Hepatic stellate cell (primary cell): ENCODE data around the gene PLEKHM2.

Experiments used
- DNase-seq: peaks from one replicate; pipeline ENCODE4 v3.0.0; 2011; ENCODE audit warnings: low spot score

The PLEKHM2 gene

GRCh38 chr1:15760520-15761211 lies 76.5 kb downstream of the PLEKHM2 start:
- DNase-seq, result peak; percentile 95

DNA sequence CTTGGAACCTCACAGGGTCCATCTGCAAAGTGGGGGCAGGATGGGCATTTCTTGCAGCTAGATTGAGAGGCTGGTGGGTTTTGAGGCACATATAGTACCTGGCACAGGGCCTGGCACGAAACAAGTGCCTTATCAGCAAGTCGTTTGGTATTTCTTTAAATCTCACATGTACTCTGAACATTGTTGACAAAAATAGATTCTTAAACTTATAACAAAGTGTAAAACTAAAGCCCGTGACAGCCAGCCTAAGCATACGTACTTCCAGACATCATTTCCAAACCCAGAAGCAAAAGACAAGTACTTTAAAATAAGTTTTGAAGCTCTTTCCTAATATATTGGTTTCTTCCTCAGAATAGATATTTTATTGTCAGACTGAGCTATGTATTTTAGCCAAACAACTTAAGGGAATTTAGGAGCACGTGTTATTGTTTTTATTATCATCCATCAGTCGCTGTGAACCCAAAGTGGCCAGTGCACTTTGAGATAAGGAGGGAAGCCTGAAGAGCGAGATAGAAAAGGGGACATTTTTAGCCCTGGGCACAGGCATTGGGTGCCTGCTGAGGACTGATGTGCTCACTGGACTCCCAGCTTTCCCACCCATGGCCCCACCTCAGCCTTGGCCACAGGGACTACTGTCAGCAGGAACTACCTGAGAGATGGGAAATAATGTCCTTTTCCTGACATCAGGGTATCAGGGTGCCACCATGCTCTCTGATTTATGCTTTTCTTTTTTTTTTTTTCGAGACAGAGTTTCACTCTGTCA lies 77.4 kb downstream of the PLEKHM2 start:
- no peak for DNase-seq

GRCh38 chr1:15762546-15762945 lies 78.4 kb downstream of the PLEKHM2 start:
- no peak for DNase-seq

DNA sequence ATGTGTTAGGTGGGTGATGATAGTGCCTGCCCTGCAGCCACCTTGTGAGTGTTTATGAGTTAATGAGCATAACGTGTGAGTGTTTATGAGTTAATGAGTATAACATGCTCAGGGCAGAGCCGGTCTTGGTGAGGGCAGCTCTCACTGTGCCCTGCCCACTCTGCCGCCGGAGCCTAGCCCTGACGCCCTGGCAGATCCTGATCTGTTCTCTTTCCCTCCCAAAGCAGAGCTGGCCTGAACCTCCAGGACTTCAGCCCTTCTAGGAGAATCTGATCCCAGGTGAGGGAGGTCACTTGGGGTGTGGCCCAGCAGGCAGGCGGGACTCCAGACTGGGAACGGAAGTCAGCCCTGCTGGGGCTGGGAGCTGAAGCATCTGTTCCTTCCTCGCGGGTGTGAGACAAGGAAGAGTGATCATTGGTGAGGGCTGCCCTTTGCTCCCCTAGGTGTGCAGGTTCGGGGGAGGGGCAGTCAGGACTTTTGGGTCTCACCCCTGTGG lies 80.2 kb downstream of the PLEKHM2 start:
- DNase-seq, result no peak

DNA sequence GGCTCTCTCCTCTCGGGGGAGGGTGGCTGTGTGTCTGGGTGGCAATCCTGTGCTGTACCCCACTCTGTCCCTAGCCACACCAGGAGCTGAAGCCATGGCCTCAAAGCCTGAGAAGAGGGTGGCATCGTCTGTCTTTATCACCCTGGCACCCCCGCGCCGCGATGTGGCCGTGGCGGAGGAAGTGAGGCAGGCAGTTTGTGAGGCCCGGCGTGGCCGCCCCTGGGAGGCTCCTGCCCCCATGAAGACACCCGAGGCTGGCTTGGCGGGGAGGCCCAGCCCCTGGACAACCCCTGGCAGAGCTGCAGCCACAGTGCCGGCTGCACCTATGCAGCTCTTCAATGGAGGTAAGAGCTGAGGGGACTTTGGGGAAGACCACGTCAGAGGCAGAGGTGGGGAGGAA lies 80.8 kb downstream of the PLEKHM2 start:
- no peak for DNase-seq

- no peak for DNase-seq
Observed at GRCh38 chr1:15765495-15766194, 81.5 kb downstream of the PLEKHM2 start.

GRCh38 chr1:15767941-15768340 lies 83.8 kb downstream of the PLEKHM2 start:
- no peak for DNase-seq

GRCh38 chr1:15768388-15768787 lies 84.3 kb downstream of the PLEKHM2 start:
- no peak for DNase-seq

DNA sequence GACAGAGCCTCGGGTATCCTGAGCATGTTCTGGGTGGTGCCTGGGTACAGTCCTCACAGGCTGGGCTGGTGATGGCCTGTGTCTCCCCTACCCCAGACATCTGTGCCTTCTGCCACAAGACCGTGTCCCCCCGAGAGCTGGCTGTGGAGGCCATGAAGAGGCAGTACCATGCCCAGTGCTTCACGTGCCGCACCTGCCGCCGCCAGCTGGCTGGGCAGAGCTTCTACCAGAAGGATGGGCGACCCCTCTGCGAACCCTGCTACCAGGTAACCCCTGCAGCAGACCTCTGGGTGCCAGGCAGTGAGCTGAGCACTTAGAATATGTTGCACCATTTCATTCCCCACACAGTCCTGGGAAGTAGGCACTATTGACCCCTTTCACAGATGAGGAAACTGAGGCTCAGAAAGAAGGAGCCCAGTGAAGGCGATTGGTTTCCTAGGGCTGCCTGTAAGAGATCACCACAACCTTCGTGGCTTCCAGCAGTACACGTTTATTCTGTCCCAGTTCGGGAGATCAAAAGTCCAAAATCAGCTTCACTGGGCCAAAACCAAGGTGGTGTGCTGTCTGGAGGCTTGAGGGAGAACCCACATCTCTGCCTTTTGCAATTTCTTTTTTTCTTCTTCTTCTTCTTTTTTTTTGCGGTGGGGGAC lies 86.3 kb downstream of the PLEKHM2 start:
- no peak for DNase-seq

DNA sequence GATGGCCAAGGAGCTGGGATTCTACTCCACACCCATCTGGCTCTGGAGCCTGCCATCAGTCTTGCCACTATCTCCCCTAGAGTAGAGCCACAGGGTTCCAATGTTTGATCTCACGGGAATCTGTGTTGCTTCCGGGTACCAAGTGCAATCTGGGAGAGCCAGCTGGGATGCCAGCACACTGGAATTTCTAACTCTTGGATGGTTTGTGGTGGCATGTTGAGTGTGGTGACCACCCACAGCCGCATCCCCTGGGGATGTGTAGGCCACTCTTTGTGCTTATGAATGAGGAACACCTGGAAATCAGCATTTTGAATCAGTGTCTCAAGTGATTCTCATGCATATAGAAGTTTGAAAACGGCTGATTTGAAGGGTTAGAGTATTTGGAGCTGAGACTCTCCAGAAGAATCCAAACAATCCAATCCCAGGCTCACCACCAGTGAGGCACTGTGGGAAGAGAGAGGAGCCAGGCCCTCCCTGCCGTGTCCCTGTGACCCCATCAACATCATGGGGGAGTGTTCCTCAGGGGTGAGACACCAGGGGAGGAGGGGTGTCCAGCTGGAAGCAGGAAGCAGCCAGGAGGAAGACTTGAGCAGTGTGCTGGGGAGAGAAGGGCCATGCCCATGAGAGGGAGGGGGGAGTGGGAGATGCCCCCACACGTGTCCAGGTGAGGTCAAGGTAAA lies 87.9 kb downstream of the PLEKHM2 start:
- no peak for DNase-seq

- DNase-seq, result no peak
Observed at GRCh38 chr1:15775706-15776105, 91.6 kb downstream of the PLEKHM2 start.

- no peak for DNase-seq
Observed at GRCh38 chr1:15777909-15778707, 94.0 kb downstream of the PLEKHM2 start.
